NCI-H510A treated with DMSO at 0.1 percent for 48 hours (cell line): Measurements from ENCODE around the gene CEP19.

Experiments
- DNase-seq: peaks from one replicate; lab custom pipeline; 2025; lab: John Stamatoyannopoulos, UW

The CEP19 gene

DNA sequence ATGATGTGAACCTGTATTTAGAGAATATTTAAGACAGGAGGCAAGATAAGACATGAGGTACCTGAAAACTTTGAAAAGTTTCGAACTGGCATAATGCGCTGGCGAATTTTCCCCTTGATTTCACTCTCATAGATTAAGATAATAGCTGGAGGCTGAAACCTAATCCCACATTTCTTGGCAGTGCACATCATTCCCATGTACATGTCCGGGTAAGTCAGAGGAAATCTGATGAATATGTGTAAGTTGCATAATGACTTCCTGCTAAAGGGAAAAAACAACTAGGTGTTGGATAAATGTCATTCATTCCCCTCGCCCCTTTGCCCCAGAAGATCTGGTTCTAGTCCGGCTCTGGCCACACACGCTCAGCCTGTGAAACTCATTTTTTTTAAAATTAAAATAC is 3.6 kb downstream of the CEP19 start:
- DNase-seq = no peak

DNA sequence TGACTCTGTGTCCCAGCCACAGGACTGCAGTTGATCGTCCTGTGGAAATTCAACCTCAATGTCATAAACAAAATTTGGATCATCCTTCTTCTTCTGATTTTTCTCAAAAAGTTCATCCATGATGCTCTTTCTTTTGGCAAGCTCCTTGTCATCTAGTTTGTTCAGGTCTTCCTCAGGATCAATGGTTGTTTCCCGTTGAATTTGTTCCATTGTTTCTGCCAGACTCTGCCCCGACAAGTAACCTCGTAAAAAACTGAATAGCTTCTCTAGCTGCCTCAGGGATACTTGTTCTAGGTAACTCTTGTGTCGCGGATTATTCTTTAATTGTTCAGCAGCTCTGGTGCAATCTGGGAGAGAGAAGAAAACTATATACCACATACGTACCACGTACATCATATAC is 4.5 kb downstream of the CEP19 start:
- no peak for DNase-seq

DNA sequence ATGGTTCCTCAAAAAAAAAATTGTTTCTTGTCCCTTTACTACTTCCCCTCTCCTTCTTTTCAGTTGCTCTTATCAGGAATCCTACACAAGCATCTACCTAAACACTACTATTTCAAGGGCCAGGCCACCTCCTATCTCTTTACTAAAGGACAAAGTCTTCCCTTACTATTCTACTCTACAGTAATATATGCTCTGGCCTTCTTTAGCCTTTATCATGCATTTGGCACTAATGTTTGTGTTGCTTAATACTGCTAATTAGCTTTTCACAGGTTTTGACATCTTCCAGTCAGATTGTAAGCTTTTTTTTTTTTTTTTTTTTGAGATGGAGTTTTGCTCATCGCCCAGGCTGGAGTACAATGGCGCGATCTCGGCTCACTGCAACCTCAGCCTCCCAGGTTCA is 5.3 kb downstream of the CEP19 start:
- DNase-seq = no peak

DNA sequence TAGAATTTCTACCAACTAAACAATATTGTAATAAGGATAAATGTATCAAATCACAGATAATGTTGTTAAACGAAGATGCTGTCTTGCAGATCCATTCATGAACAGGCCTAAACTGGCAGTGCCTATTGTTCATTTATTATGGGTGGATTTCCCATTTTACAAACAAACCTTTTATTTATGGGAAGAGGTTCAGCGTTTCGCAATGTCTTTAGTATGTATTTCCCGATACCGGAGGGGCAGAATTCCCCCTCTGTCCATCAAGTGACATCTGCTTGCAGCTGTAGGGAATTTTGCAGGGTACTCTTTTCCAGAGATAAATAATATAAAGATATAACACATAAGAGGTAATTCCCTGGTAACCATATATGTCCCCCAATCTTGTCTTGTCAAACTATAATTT is 5.7 kb downstream of the CEP19 start:
- no peak for DNase-seq

DNA sequence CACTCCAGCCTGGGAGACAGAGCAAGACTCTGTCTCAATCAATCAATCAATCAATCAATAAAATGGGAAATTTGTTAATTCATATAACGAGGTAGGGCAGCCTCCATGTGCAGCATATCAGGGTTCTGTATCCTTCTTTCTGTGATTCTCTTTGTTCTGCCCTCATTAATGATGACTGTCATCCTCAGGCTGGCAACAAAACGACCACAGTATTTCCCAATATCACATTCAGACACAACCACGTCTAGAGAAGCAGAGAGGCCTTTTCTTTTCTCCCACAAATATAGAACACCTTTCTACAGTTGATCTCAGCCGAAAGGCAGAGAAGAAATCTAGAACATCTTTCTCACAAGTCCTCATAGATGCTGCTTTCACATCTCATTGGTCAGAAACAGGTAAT is 11.2 kb downstream of the CEP19 start:
- DNase-seq = no peak

DNA sequence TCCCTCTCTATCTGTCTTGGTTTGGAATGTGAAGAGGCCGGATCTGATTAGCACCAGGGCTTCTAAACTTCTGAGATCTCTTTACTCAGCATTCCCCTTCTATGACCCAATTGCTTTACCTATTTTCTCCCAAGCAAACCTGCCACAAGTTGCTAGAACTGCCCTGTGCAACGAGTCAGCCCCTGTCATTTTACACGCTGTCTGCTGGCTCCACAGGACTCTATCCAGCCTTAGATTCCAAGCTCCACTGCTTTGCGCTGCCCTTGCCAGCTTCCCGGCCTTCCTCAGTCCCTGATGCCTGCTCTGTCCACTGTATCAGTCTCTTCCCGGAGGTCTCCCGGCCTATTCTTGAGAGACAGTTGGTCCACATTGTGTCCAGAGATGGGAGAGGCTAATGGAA is 12.3 kb downstream of the CEP19 start:
- no peak for DNase-seq

DNA sequence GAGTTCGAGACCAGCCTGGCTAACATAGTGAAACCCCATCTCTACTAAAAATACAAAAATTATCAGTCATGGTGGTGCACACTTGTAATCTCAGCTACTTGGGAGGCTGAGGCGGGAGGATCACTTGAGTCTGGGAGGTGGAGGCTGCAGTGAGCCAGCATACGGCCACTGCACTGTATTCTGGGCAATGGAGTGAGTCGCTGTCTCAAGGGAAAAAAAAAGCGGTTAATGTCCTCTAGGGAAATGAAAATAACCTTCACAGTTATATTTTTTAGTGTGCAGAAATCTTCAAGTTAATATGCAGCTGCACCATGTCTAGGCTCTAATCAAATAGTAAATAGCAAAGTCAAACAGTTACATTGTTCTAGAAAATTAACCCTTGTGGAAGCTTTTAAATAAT is 14.8 kb downstream of the CEP19 start:
- DNase-seq = no peak

DNA sequence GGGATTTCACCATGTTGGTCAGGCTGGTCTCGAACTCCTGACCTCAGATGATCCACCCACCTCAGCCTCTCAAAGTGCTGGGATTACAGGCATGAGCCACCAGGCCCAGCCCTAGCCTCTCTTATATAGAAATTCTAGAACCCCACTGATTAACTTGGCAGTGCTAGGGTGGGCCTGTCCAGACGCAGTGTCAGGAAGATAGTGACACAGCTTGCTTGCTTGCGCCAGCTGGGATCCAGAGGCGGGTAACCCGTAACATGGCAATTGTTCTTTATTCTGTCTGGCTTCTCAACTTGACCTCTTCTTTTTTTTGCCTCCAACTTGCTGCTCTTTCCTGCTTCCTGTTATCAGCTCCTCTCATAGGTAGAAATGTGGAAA is 16.2 kb downstream of the CEP19 start:
- DNase-seq = no peak

DNA sequence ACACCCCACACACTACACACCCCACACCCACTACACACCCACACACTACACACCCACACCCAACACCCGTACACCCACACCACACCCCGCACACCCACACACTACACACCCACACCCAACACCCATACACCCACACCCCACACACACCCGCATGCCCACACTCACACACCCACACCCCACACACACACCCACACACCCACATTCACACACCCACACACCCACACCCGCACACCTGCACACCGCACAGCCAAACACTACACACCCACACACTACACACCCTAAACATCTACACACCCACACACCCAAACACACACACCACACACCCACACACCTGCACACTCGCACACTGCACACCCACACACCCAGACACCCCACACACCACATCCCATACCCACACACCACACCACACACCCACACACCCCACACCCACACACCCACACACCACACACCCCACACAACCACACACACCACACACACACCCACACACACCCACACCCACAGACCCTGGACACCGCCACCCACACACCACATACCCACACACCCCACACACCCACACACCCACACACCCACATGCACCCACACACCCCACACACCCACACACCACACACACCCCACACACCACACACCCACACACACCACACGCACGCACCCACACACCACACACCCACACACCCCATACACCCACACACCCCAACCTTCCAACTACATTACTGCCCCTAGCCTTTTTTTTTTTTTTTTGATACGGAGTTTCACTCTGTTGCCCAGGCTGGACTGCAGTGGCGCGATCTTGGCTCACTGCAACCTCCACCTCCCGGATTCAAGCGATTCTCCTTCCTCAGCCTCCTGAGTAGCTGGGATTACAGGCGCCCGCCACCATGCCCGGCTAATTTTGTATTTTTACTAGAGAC is 16.9 kb downstream of the CEP19 start:
- no peak for DNase-seq

DNA sequence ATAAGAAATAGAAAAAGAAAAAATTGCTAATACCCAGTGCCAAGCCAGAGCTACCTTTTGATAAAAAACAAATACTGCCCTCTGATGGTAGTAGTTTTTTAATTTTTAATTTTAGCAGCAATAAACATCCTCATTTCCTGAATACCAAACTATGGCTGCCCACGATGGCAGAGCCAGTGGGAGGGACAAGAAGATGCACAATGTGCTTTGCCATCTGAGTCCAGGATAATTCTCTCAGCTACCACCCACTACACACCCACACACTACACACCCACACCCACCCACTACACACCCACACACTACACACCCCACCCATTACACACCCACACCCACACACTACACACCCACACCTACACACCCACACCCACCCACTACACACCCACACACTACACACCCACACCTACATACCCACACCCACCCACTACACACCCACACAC is 17.8 kb downstream of the CEP19 start:
- no peak for DNase-seq

DNA sequence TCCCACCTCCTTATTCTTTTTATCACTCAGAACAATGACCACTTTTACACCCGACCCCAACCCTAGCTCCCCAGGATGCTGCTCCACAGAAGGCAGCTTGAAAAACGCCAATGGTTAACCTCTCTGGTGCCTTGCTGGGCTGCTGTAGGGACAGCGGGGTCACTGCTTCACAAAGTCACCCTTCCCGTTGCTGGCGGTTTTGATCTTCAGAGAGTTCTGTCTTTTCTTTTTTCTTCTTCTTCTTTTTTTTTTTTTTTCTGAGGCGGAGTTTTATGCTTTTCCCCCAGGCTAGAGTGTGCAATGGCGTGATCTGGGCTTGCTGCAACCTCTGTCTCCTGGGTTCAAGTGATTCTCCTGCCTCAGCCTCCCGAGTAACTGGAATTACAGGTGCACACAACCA is 20.7 kb downstream of the CEP19 start:
- no peak for DNase-seq

DNA sequence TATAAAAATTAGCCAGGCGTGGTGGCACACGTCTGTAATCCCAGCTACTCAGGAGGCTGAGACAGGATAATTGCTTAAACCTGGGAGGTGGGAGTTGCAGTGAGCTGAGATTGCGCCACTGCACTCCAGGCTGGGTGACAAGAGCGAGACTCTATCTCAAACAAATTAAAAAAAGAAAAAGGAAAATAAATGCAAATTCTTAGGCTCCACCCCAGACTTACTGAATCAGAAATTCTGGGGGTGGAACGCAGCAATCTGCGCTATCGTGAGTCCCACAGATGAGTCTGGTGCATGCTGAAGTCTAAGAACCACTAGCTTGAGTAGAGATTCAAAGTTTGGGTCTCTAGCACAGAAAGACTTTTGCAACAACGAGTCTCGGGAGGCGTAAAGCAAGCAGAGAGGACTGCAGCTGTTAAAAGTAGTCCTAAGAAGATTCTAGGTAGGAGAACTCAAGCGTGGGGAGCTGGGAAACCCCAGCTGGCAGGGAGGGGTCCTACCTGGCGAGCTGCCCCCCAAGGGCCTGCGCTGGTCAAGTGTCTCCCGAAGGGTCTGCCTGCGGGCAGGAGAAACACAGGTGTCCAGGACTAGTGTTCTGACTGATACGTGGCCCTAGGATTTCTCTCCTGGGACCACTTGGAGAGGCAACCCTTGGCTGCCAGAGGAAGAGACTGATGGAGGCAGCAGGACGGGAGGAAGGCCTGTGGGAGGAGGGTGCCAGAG is 21.9 kb downstream of the CEP19 start:
- no peak for DNase-seq

DNA sequence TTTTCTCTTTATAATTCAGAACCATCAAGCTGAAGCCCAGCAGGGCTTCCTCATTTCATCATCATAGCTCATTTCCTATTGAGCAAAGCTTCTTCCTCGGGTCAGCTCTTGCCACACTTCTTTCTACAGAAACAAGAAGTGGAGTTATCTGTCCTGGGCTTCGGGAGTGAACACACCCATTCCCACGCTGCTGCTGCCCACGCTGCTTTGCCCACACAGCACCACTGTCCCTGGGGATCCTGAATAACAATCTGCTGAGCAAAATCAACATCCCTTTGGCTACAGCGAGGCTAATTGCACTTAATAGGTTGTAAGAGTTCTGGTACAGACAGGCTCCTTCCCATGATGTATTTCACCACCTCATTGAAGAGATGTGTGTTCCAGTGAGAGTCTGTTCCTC is 23.7 kb downstream of the CEP19 start:
- DNase-seq = no peak

DNA sequence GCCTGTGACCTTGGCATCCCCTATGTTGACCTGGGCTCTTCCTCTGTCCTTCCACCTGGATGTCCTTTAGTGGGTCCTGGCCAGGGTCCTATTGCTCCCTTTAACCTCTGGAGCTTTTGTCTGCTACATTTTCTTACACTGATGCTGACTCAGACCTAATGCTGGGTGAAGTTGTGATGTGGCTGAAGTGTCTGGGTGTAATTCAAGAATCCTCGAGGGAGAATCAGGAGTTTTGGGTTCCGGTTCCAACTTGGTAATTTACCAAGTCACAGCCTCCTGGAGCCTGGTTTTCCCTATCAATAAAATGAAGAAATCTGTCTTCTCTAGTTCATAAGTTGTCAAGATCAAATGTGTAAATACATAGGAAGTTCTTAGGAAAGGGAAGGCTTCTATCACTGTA is 25.6 kb downstream of the CEP19 start:
- no peak for DNase-seq

DNA sequence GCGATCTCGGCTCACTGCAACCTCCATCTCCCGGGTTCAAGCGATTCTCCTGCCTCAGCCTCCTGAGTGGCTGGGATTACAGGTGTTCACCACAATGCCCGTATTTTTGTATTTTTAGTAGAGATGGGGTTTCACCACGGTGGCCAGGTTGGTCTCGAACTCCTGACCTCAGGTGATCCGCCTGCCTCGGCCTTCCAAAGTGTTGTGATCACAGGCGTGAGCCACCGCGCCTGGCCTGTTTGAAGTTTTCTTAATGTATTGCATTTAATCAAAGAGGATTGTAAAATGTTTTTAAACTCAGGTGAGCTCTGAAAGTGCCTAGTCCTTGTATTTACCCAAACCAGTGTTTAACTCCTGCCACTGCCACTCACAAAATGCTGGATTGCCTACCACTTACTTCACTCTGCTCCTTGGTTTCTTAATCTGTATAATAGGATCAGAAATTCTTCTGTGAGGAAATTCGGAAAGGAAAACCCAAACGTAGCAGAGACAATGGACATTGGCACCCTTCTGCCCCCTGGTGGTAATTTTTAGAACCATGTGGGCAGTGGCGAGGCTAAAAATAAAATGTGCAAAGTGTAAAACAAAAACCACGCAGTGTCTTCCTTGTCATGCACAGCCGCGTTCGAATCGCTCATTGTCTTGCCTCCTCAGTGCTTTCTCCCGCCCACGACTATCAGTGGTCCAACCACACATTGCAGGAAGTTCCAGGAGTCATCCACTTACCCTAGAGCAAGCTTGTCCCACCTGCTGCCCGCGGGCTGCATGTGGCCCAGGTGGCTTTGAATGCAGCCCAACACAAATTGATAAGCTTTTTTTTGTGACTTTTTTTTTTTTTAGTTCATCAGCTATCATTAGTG is 27.3 kb downstream of the CEP19 start:
- peak; percentile 83 for DNase-seq

DNA sequence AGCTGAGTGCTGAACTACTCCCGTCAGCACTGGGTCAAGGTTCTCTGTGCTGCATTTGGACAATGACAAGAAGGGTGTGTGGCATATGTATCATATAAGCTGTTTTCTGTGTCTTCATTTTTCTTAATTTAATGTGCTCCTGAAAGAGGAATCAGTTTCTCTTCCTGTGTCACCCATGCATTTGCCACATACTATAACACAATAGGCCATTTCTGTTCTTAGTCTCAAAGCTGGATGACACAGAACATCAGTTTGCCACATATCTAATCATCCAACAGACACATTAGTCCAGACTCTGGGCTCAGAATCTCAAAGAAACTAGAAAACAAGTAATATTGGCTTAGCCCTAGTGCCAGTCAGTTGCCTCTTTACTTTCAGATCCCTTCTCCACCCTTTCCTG is 34.1 kb downstream of the CEP19 start:
- DNase-seq = no peak

DNA sequence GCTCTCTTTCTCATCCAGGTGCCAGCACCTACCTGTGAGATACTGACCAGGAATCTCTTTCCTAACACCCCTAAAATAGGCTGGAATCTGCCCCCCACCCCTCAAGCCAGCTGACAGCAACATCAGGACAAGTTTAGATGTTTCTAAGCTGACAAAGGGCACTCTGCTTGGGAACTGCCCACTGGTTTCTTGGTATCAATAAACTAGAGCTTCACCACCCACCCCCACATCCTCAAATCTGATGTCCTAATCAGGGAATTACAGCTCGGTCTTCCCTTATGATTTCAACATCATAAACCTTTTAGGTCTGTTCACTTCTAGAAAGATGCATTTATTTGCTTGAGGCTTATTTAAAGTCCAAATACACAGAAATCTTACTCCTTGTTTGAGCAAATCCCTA is 34.7 kb downstream of the CEP19 start:
- no peak for DNase-seq

DNA sequence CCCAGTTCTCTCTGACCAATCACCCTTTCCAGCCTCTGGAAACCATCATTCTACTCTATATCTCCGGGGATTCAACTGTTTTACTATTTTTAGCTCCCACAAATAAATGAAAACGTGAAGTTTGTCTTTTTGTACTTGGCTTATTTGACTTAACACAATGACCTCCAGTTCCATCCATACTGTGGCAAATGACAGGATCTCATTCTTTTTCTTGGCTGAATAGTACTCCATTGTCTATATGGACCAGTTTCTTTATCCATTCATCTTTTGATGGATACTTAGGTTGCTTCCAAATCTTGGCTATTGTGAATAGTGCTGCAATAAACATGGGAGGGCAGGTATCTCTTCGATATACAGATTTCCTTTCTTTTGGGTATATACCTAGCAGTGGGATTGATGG is 38.4 kb downstream of the CEP19 start:
- no peak for DNase-seq

DNA sequence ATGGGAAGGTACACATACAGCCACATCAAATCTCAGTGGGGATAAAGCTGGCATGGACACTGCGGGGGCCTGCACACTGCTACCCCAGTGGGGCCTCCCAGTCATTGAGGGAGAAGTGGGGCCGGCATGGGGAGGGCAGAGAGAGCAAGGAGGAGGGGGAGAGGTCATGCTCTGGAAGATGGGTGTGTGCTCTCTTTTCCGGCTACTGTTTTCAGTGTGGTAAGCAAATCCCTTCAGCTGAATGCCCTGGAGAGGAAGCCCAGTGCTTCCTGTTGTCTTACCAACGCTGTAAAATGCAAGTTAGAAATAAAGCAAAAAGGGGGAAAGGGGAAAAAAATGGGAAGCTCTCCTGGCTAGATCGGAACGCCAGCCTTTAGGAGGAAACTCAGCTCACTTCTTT is 41.7 kb downstream of the CEP19 start:
- DNase-seq = no peak

DNA sequence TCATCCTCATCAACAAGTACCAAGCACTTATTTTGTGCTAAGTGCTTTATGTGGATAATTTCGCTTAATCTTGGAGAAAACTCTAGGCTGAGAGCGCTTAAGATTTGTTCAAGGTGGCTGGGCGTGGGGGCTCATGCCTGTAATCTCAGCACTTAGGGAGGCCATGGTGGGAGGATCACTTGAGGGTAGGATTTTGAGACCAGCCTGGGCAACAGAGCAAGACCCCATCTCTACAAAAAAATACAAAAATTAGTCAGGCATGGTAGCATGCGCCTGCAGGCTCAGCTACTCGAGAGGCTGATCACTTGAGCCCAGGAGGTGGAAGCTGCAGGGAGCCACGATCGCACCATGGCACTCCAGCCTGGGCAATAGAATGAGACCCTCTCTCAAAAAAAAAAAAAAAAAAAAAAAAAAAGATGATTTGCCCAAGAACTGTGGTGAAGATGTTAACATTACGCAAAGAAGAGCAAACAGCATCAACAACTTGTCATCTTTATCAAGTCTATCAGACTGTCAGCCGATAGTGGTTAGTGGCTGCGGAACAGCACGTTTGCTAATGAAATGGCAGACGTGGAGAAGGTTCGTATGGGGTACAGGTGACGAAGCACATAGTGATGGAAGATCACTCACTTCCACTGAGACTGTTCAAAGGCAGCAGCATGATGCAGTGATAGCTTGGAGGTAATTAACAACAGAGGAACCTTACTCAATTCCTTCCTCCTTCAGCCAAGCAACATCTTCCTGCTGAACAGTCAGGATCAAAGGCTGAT is 44.8 kb downstream of the CEP19 start:
- DNase-seq = no peak

DNA sequence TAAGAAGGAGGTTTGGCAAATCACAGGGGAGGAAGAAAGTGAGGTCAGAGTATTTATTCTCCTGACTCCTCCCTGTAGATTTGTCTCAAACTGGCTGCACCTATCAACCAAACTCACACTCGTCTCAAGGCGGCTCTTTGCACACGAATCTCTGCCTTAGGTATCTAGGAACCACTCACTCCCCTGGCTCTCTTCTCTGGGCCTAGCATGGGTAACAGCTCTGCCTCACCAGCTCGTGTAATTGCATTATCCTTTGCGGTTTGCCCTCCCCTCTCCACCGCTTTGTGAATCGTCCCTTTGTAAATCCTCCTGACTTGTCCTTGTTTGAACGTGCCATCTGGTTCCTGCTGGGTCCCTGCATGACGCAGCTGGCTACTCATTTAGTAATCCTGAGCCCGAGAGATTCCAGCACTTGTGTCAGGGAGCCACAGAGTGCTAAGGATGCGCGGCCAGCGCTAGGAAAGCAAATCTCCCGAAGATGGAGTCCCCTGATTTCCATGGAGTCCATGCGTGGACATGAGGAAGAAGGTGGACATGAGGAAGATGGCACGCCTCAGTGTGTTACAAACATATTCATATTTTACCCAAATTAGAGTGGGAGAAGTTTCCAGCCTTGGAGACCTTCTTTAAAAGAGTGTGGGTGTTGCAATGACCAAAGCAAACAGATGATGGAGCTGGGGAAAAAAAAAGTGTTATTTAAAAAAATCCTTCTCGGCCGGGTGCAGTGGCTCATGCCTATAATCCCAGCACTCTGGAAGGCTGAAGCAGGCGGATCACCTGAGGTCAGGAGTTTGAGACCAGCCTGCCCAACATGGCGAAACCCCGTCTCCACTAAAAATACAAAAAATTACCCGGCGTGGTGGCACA is 45.8 kb downstream of the CEP19 start:
- peak; percentile 92 for DNase-seq
